ENCODE data around the gene DIAPH2.

DIAPH2 gene

GRCh38 chrX:96971812-96972211 is 287.2 kb downstream of the DIAPH2 start:
- no peak for DNase-seq (ENCODE audit: extremely low read depth, low read depth)
- H3K4me3 ChIP-seq (replicated peaks; ENCODE audit: low read depth, low read length): no peak overlapping the region
- no peak for TF ChIP-seq CTCF (IDR thresholded peaks at IDR 0.05; ENCODE audit: low read depth, low read length, missing control alignments)

- no peak overlapping the region for H3K4me3 ChIP-seq (replicated peaks; ENCODE audit: low read depth, low read length)
- DNase-seq (ENCODE audit: extremely low read depth, low read depth): no peak
- TF ChIP-seq CTCF (IDR thresholded peaks at IDR 0.05; ENCODE audit: low read depth, low read length, missing control alignments): no peak
These were observed 294.3 kb downstream of the DIAPH2 start for GRCh38 chrX:96978906-96979305.

GRCh38 chrX:96979766-96980165 is 295.1 kb downstream of the DIAPH2 start:
- DNase-seq (ENCODE audit: extremely low read depth, low read depth): no peak

DNA sequence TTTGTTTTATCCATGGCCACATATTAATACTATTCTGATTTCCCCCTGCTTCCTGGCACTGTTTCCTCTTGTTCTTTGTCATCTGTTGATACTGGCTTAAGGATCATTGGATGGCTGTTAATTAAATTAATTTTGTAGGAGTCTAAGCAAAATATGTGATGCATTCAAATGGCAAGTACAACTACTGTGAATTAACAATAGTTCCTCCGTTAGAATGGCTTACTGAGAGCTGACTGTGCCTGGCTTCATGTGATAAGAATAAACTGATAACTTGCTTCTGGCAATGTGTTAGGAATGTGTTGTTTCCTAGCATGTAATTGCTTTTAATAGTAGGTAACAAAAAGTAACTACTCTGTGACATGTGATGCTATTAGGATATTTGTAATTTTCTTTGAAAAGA is 297.5 kb downstream of the DIAPH2 start:
- no peak for TF ChIP-seq CTCF (IDR thresholded peaks at IDR 0.05; ENCODE audit: low read depth, low read length, missing control alignments)
- no peak for DNase-seq (ENCODE audit: extremely low read depth, low read depth)
- H3K4me3 ChIP-seq (replicated peaks; ENCODE audit: low read depth, low read length): no peak overlapping the region

More at GRCh38 chrX:96979766-96980165, 295.1 kb downstream of the DIAPH2 start:
- H3K4me3 ChIP-seq (replicated peaks; ENCODE audit: low read depth, low read length): no peak overlapping the region
- no peak for TF ChIP-seq CTCF (IDR thresholded peaks at IDR 0.05; ENCODE audit: low read depth, low read length, missing control alignments)

DNA sequence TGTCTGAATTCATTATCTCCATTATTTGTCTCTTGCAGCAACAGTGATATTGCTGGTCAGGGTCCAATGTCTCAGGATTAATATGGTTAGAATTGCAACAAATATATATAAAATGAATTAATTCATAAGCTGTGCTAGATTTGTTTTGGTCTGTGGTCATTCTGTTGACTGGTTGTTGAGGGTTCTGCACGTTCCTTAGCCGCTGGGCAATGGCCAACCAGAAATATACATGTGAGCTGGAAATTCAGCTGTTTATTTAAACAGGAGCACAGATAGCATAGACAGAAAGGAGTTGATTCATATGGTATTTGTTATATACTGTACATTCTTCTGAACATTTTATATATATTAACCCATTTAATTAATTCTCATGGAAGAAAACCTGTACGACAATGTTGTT is 299.9 kb downstream of the DIAPH2 start:
- no peak for DNase-seq (ENCODE audit: extremely low read depth, low read depth)
- no peak for TF ChIP-seq CTCF (IDR thresholded peaks at IDR 0.05; ENCODE audit: low read depth, low read length, missing control alignments)
- no peak overlapping the region for H3K4me3 ChIP-seq (replicated peaks; ENCODE audit: low read depth, low read length)

- no peak for TF ChIP-seq CTCF (IDR thresholded peaks at IDR 0.05; ENCODE audit: low read depth, low read length, missing control alignments)
- DNase-seq (ENCODE audit: extremely low read depth, low read depth): no peak
- H3K4me3 ChIP-seq (replicated peaks; ENCODE audit: low read depth, low read length): no peak overlapping the region
These were observed 300.4 kb downstream of the DIAPH2 start for GRCh38 chrX:96985046-96985445.

DNA sequence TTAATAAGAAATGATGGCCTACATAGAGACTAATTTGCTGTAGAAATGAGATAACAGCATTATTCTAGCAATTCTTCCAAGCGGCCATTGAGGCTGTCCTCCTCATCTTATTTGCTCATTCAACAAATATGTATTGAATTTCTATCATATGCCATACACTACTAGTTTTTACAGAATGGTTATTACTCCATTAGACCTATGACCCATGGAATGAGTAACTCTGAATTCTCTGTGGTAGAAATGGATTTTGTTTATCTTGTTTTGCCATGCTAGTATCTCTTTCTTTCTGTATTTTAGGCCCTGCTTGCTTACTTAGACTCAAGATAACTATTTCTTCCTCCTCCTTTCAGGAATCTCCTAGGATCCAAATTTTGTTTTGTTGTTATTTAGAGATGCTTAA is 302.6 kb downstream of the DIAPH2 start:
- TF ChIP-seq CTCF (IDR thresholded peaks at IDR 0.05; ENCODE audit: low read depth, low read length, missing control alignments): no peak
- no peak for DNase-seq (ENCODE audit: extremely low read depth, low read depth)
- no peak overlapping the region for H3K4me3 ChIP-seq (replicated peaks; ENCODE audit: low read depth, low read length)

Data from HFF-Myc (cell line).